Liver (tissue), 9 donors: ENCODE results near the gene SH3PXD2B. TPM values are rescaled to one million over a fixed set of nuclear protein-coding genes. Genes with fewer than 3 reads are reported as not detected.

Experiments used
- DNase-seq: peaks from one replicate; pipeline ENCODE4 v3.0.0-alpha.2; 2017; ENCODE audit warnings: low spot score
- H3K27ac ChIP-seq, 2 donors: one replicate each; pipeline ENCODE4 v1.7.0; 2013; ENCODE audit warnings: inconsistent platforms in 2 of 2, low read length in 2 of 2, control low read depth in 1 of 2, low read depth in 1 of 2, mild to moderate bottlenecking in 1 of 2
- H3K27me3 ChIP-seq, 4 donors: one replicate each; pipeline versions ENCODE4 v1.6.1 to v1.7.0; 2013; ENCODE audit warnings: low read length in 3 of 4, inconsistent platforms in 1 of 4, mild to moderate bottlenecking in 1 of 4, moderate library complexity in 1 of 4; ENCODE audit not compliant: control insufficient read depth in 4 of 4, insufficient read depth in 4 of 4
- H3K36me3 ChIP-seq, 4 donors: one replicate each; pipeline versions ENCODE4 v1.6.1 to v1.7.0; 2013; ENCODE audit warnings: low read length in 3 of 4, mild to moderate bottlenecking in 3 of 4, low read depth in 1 of 4, moderate library complexity in 1 of 4; ENCODE audit not compliant: control insufficient read depth in 4 of 4, insufficient read depth in 3 of 4
- H3K4me1 ChIP-seq, 4 donors: one replicate each; pipeline versions ENCODE4 v1.6.1 to v1.7.0; 2013; ENCODE audit warnings: low read length in 3 of 4, mild to moderate bottlenecking in 3 of 4, moderate library complexity in 1 of 4; ENCODE audit not compliant: control insufficient read depth in 4 of 4, insufficient read depth in 4 of 4
- H3K4me3 ChIP-seq, 3 donors: one replicate each; pipeline versions ENCODE4 v1.6.1 to v1.7.0; 2013; ENCODE audit warnings: low read length in 3 of 3, control low read depth in 1 of 3, low read depth in 1 of 3, mild to moderate bottlenecking in 1 of 3
- H3K9ac ChIP-seq, 2 donors: one replicate each; pipeline ENCODE4 v1.7.0; 2013; ENCODE audit warnings: low read length in 2 of 2, mild to moderate bottlenecking in 2 of 2, moderate library complexity in 2 of 2, control low read depth in 1 of 2, low read depth in 1 of 2
- H3K9me3 ChIP-seq, 4 donors: one replicate each; pipeline versions ENCODE4 v1.6.1 to v1.7.0; 2013; ENCODE audit warnings: low read length in 3 of 4; ENCODE audit not compliant: control insufficient read depth in 4 of 4
- ATF3 ChIP-seq: IDR thresholded peaks from 2 replicates; pipeline ENCODE4 v1.6.1; 2016; ENCODE audit warnings: antibody characterized with exemption
- CTCF ChIP-seq: fragments of 150-350 bp; IDR thresholded peaks from 2 replicates; pipeline ENCODE4 v1.5.1; 2017; ENCODE audit warnings: improper control_type of control experiment, low read depth, low read length; ENCODE audit not compliant: missing input control
- EGR1 ChIP-seq, 2 donors: IDR thresholded peaks; 2 replicates each; pipeline ENCODE4 v1.6.1; 2016 to 2018; ENCODE audit warnings: antibody characterized with exemption in 2 of 2, low read depth in 2 of 2
- FOXA1 ChIP-seq: IDR thresholded peaks from 2 replicates; pipeline ENCODE4 v1.6.1; 2016; ENCODE audit warnings: antibody characterized with exemption
- FOXA2 ChIP-seq: IDR thresholded peaks from 2 replicates; pipeline ENCODE4 v1.6.1; 2016; ENCODE audit warnings: antibody characterized with exemption
- HNF4A ChIP-seq, 2 donors: conservative IDR thresholded peaks; 2 replicates each; pipeline ENCODE4 v1.6.1; 2016; ENCODE audit warnings: antibody characterized with exemption in 2 of 2, mild to moderate bottlenecking in 2 of 2
- HNF4G ChIP-seq: IDR thresholded peaks from 2 replicates; pipeline ENCODE4 v1.6.1; 2016; ENCODE audit warnings: antibody characterized with exemption
- JUND ChIP-seq, 2 donors: IDR thresholded peaks; 2 replicates each; pipeline ENCODE4 v1.6.1; 2016; ENCODE audit warnings: antibody characterized with exemption in 2 of 2
- MAX ChIP-seq: IDR thresholded peaks from 2 replicates; pipeline ENCODE4 v1.6.1; 2016; ENCODE audit warnings: antibody characterized with exemption
- NR2F2 ChIP-seq: IDR thresholded peaks from 2 replicates; pipeline ENCODE4 v1.6.1; 2016; ENCODE audit warnings: antibody characterized with exemption
- RAD21 ChIP-seq, 2 donors: IDR thresholded peaks; 2 replicates each; pipeline ENCODE4 v1.6.1; 2016; ENCODE audit warnings: antibody characterized with exemption in 2 of 2, mild to moderate bottlenecking in 2 of 2
- RXRA ChIP-seq, 2 donors: IDR thresholded peaks; 2 replicates each; pipeline ENCODE4 v1.6.1; 2017 to 2018; ENCODE audit warnings: antibody characterized with exemption in 2 of 2, mild to moderate bottlenecking in 1 of 2
- SP1 ChIP-seq: IDR thresholded peaks from 2 replicates; pipeline ENCODE4 v1.6.1; 2018; ENCODE audit warnings: antibody characterized with exemption, mild to moderate bottlenecking
- YY1 ChIP-seq: IDR thresholded peaks from 2 replicates; pipeline ENCODE4 v1.6.1; 2016; ENCODE audit warnings: antibody characterized with exemption, mild to moderate bottlenecking
- WGBS: extraction: QIAGEN DNeasy Blood & Tissue Kit; methylation state at CpG from one replicate; pipeline ENCODE4 v1.1.7; 2013; 5-methylcytosine and 5-hydroxymethylcytosine counted together
- polyA plus RNA-seq, 2 donors: library from polyadenylated mRNA; stranded (reverse) in 1 of 2; unstranded in 1 of 2; fragments of 200-250 nt in 1 of 2; fragments of >200 nt in 1 of 2; fragmentation: Nextera tagmentation in 1 of 2; extraction: Ambion mirVana in 1 of 2; gene quantifications; one replicate each; pipeline versions ENCODE4 v1.2.1 to v1.2.3, GENCODE V29; 2013 to 2015
- total RNA-seq, 2 donors: library from RNA; depleted of rRNA; stranded (reverse); fragments of >200 nt; gene quantifications; one replicate each; pipeline ENCODE4 v1.2.3, GENCODE V29; 2014
- TF ChIP-seq, protein P1 (sequence below): IDR thresholded peaks from 2 replicates; pipeline ENCODE4 v1.6.1; 2016; ENCODE audit warnings: antibody characterized with exemption
- donor health status: healthy.
- donor health status: healthy.
- donor health status: healthy.
- donor health status: healthy.
- donor health status: healthy.

Gene SH3PXD2B
- total and polyA plus RNA-seq, 4 donors = 1.1 to 3.3 (median 2.2) TPM

DNA sequence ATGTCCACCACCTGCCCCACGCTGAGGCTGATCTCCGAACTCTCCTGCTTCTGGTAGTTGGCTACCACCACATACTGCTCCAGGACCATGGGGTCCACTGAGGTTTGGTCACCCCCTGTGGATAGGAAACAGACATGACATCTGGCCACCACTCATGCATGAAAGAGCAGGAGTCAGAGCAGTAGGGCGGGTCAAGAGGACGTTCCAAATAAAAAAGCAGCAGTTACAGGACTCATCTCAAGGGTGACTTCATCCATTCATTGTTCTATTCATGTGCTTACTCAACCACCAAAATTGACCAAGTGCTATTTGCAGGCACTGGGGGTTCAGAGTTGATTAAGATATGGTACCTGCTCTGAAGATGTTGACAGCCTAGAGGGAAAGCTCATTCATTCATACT lies 91.6 kb downstream of the SH3PXD2B start:
- TF ChIP-seq YY1 = no peak
- TF ChIP-seq CTCF = no peak
- TF ChIP-seq MAX = no peak
- no peak for TF ChIP-seq RAD21 (IDR thresholded peaks at IDR 0.05)
- no peak for TF ChIP-seq SP1
- TF ChIP-seq ATF3 = no peak
- no peak for TF ChIP-seq FOXA1
- TF ChIP-seq FOXA2 = no peak
- no peak for TF ChIP-seq JUND (IDR thresholded peaks at IDR 0.05)
- no peak for TF ChIP-seq EGR1 (IDR thresholded peaks at IDR 0.05; ENCODE audit: low read depth in 2 of 2)
- Histone ChIP-seq H3K9me3 (no peaks in the 10 kb centered on the region), H3K36me3 (no peaks in the 10 kb centered on the region), H3K4me1 (no peaks in the 10 kb centered on the region), H3K4me3 (no peak overlapping the region), H3K27me3 (no peaks in the 10 kb centered on the region), H3K9ac (no peak overlapping the region), H3K27ac (no peak overlapping the region)
- WGBS = 95% methylated on average over 4 of the region's 4 CpGs
- no peak for DNase-seq

GRCh38 chr5:172361566-172362238 lies 92.6 kb downstream of the SH3PXD2B start:
- Histone ChIP-seq H3K9me3 (no peaks in the 10 kb centered on the region), H3K27me3 (no peaks in the 10 kb centered on the region), H3K4me3 (no peak overlapping the region), H3K9ac (no peak overlapping the region), H3K36me3 (no peaks in the 10 kb centered on the region), H3K4me1 (no peaks in the 10 kb centered on the region), H3K27ac (no peak overlapping the region)
- no peak for DNase-seq
- TF ChIP-seq NR2F2 (no peak), YY1 (no peak), MAX (no peak), RXRA (IDR thresholded peaks at IDR 0.05) (no peak), RAD21 (IDR thresholded peaks at IDR 0.05) (no peak), FOXA1 (no peak), HNF4G (no peak), HNF4A (conservative IDR thresholded peaks at IDR 0.05) (no peak)
- TF ChIP-seq, protein P1, sequence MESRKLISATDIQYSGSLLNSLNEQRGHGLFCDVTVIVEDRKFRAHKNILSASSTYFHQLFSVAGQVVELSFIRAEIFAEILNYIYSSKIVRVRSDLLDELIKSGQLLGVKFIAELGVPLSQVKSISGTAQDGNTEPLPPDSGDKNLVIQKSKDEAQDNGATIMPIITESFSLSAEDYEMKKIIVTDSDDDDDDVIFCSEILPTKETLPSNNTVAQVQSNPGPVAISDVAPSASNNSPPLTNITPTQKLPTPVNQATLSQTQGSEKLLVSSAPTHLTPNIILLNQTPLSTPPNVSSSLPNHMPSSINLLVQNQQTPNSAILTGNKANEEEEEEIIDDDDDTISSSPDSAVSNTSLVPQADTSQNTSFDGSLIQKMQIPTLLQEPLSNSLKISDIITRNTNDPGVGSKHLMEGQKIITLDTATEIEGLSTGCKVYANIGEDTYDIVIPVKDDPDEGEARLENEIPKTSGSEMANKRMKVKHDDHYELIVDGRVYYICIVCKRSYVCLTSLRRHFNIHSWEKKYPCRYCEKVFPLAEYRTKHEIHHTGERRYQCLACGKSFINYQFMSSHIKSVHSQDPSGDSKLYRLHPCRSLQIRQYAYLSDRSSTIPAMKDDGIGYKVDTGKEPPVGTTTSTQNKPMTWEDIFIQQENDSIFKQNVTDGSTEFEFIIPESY = no peak
- WGBS = 86% methylated on average over 9 of the region's 9 CpGs
